Upper lobe of right lung (tissue), 1 donor: ENCODE measurements around the gene PTTG1IP. TPM values are rescaled to one million over a fixed set of nuclear protein-coding genes. Genes with fewer than 3 reads are reported as not detected.

Source experiments
- ATAC-seq: fragments of 200-7000 bp; cut with Tn5 transposase; one replicate; pipeline ENCODE4 v1.9.1; 2020; ENCODE audit warnings: mild to moderate bottlenecking, moderate library complexity
- DNase-seq: peaks from one replicate; pipeline ENCODE4 v3.0.0-alpha.2; 2020
- H3K27ac ChIP-seq: fragments of 200-600 bp; one replicate; pipeline ENCODE4 v1.8.0; 2022
- H3K27me3 ChIP-seq: fragments of 200-600 bp; one replicate; pipeline ENCODE4 v1.8.0; 2022; ENCODE audit warnings: mild to moderate bottlenecking
- H3K36me3 ChIP-seq: fragments of 200-600 bp; one replicate; pipeline ENCODE4 v1.8.0; 2022
- H3K4me1 ChIP-seq: fragments of 200-600 bp; one replicate; pipeline ENCODE4 v1.8.0; 2022
- H3K4me3 ChIP-seq: fragments of 200-600 bp; one replicate; pipeline ENCODE4 v1.8.0; 2022; ENCODE audit warnings: mild to moderate bottlenecking
- H3K9me3 ChIP-seq: fragments of 200-600 bp; one replicate; pipeline ENCODE4 v1.8.0; 2022
- intact Hi-C: fragments of 100-400 bp; cut with DNase I; formaldehyde crosslinking; loops from one replicate; pipeline ENCODE4 v1.11.0; 2022
- total RNA-seq: library from RNA; stranded (reverse); fragmentation: NEBNext Ultra II Directional; extraction: Animal tissue kit (Norgen Biotek cat#: 25700); gene quantifications from one replicate; pipeline ENCODE4 v1.2.1, GENCODE V29; 2021
- TF ChIP-seq, protein P1 (sequence below): fragments of 200-600 bp; IDR thresholded peaks from one replicate; pipeline ENCODE4 v1.8.0; 2022; ENCODE audit warnings: antibody characterized with exemption
- donor health status: DM: no; HTN: yes; CAD: no; lungs with severe emphysema.

The PTTG1IP gene
- total RNA-seq, 1 donor from 2014 or later, result 244 TPM

DNA sequence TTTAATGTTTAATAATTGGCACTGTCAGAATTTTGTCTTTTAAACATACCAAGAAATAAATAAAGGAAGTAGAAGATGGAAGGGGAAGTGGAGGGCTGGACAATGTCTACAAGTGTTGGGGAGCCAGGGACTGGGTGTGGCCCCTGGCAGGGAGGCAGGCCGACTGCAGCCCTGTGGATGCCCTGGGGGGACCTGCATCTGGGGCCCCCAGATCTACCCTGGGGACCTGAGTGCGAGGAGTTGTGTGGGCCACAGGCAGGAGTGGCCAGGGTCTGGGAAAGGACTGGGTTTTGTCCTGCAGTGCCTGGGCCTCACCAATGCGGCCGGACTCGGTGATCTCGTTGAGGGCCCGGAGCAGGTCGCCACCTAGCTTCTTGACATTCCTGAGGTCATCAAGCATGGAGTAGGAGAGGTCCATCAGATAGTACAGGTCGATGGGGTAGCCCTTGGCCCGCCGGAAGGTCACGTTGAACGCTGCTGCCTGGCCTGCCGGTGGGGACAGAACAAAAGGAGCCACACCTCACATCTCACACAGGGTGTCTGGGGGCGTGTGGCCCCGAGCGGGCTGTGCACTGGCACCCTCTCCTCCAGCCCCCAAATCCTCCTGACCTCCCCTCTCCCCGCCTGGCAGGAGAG lies 29.7 kb upstream of the PTTG1IP start:
- H3K9me3 ChIP-seq, result no peaks in the 10 kb centered on the region
- H3K4me3 ChIP-seq, result no peak overlapping the region
- H3K27ac ChIP-seq, result peak overlapping the region; percentile 6
- H3K27me3 ChIP-seq, result no peaks in the 10 kb centered on the region
- H3K36me3 ChIP-seq, result peaks cover 17% of the 10 kb centered on the region
- TF ChIP-seq, protein P1, sequence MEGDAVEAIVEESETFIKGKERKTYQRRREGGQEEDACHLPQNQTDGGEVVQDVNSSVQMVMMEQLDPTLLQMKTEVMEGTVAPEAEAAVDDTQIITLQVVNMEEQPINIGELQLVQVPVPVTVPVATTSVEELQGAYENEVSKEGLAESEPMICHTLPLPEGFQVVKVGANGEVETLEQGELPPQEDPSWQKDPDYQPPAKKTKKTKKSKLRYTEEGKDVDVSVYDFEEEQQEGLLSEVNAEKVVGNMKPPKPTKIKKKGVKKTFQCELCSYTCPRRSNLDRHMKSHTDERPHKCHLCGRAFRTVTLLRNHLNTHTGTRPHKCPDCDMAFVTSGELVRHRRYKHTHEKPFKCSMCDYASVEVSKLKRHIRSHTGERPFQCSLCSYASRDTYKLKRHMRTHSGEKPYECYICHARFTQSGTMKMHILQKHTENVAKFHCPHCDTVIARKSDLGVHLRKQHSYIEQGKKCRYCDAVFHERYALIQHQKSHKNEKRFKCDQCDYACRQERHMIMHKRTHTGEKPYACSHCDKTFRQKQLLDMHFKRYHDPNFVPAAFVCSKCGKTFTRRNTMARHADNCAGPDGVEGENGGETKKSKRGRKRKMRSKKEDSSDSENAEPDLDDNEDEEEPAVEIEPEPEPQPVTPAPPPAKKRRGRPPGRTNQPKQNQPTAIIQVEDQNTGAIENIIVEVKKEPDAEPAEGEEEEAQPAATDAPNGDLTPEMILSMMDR, result no peak
- ATAC-seq, result peak; percentile 54
- no peak for DNase-seq
- peaks cover 16% of the 10 kb centered on the region for H3K4me1 ChIP-seq
- intact Hi-C loops, result no loop called here

DNA sequence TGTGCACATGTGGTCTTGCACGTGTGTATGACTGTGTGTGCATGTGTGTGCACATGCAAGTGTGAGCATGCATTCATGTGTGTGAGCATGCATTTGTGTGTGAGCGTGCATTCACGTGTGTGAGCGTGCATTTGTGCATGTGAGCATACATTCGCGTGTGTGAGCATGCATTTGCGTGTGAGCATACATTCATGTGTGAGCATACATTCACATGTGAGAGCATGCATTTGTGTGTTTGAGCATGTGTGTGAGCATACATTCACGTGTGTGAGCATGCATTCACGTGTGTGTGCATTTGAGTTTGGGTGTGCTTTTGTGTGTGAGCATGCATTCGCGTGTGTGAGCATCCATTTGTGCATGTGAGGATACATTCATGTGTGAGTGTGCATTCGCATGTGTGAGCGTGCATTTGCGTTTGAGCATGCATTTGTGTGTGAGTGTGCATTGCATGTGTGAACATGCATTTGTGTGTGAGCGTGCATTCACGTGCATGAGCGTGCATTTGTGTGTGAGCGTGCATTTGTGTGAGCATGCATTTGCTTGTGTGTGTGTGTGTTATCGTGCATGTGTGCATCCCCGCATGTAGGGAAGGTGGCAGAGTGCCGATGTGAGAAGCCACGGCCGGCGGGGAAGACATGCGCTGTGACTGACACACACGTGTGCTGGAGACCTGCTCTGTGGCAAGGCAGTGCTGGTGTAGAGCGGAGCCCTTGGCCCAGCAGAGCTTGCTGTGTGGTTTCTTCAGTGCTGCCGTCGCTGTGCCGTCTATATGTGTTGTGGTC lies 29.0 kb upstream of the PTTG1IP start:
- peaks cover 17% of the 10 kb centered on the region for H3K36me3 ChIP-seq
- H3K27ac ChIP-seq, result no peak overlapping the region
- TF ChIP-seq, protein P1, result no peak
- DNase-seq (no peak), ATAC-seq (no peak)
- peaks cover 13% of the 10 kb centered on the region for H3K4me1 ChIP-seq
- H3K4me3 ChIP-seq, result no peak overlapping the region
- no peaks in the 10 kb centered on the region for H3K27me3 ChIP-seq
- no peaks in the 10 kb centered on the region for H3K9me3 ChIP-seq
- intact Hi-C loops, result no loop called here

DNA sequence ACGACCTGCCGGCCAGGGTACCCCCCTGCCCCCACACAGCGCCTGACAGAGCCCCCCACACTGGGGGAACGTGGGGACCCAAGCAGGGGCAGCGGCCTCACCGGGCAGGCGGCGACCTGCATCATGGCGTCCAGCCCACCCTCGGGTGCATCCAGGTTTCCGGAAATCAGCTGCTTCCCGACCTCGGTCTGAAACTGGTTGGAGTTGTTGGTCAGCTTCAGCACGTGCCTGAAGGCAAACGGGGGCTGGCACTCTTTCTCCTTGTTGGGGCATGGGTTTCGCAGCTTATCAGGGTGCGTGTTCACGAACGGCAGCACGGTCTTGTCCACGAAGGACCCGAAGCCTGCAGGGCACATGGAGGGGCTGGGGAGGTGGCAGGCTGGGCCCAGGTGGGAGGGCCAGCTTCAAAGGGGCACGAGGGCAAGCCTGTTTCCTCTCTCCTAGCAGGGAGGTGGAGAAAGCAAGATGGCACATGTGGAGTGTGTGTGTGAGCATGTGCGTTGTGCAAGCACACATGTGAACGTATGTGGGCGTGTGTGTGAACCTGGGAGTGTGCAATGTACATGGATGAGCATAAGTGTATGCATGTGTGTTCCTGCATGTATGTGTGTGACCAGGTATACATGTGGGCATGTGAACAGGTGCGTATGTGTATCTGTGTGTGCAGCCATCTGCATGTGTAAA lies 28.0 kb upstream of the PTTG1IP start:
- intact Hi-C loops, result no loop called here
- Histone ChIP-seq H3K36me3 (peaks cover 17% of the 10 kb centered on the region), H3K27me3 (no peaks in the 10 kb centered on the region), H3K4me3 (no peak overlapping the region), H3K27ac (no peak overlapping the region), H3K9me3 (no peaks in the 10 kb centered on the region), H3K4me1 (peaks cover 16% of the 10 kb centered on the region)
- ATAC-seq (no peak), DNase-seq (peak; percentile 57)
- TF ChIP-seq, protein P1, result no peak

DNA sequence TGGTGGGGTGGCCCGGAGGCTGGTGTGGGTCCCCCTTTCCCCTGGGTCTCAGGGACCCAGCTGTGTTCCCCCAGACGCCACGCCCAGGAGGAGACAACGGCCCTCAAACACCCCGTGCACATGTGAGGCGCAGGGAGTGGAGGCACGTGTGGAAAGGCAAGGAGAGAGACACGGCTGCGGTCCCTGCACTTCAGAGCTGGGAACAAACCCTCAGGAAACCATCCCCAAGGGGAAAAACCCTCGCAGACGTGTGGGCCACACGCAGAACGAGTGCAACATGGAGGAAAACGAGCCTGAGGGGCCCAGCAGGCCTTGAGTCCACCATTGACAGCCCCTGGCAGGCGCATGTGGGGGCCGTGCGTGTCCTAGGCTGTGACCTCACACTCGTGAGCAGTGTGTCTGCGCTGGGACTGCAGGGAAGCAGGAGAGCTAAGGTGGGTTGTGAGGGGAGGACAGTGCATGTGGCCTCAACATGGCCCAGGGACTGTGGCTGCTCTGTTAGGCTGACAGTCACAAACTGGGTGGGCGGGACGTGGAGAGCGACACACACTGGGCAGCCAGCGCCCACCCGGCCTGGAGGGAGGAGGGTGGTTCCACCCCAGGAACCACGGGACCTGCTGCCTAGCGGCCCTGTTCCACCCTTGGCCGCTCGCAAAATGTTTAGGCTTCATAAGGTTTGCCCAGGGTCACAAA lies 27.2 kb upstream of the PTTG1IP start:
- peaks cover 17% of the 10 kb centered on the region for H3K36me3 ChIP-seq
- no peak for DNase-seq
- H3K4me3 ChIP-seq, result no peak overlapping the region

More for the DNA sequence above, 27.2 kb upstream of the PTTG1IP start:
- no peak for ATAC-seq
- Histone ChIP-seq H3K9me3 (no peaks in the 10 kb centered on the region), H3K27me3 (no peaks in the 10 kb centered on the region), H3K27ac (no peak overlapping the region), H3K4me1 (peaks cover 16% of the 10 kb centered on the region)
- TF ChIP-seq, protein P1, result no peak
- intact Hi-C loops, result no loop called here
